Breast epithelium (tissue), 4 donors: ENCODE results near the gene FOXN4. TPM values are rescaled to one million over a fixed set of nuclear protein-coding genes. Genes with fewer than 3 reads are reported as not detected.

ENCODE experiments used
- DNase-seq, 2 donors: peaks; one replicate each; pipeline ENCODE4 v3.0.0-alpha.2; 2019; ENCODE audit warnings: low spot score in 2 of 2
- H3K27ac ChIP-seq, 2 donors: fragments of 200-600 bp; sonication (generic) in 1 of 2; one replicate each; pipeline ENCODE4 v1.5.1; 2016 to 2019; ENCODE audit warnings: mild to moderate bottlenecking in 1 of 2
- H3K27me3 ChIP-seq, 2 donors: fragments of 200-600 bp; sonication (generic) in 1 of 2; one replicate each; pipeline versions ENCODE4 v1.5.1 to v1.6.0; 2017 to 2019; ENCODE audit warnings: control low read depth in 1 of 2, mild to moderate bottlenecking in 1 of 2
- H3K36me3 ChIP-seq: fragments of 200-600 bp; one replicate; pipeline ENCODE4 v1.5.1; 2019
- H3K4me1 ChIP-seq, 2 donors: fragments of 200-600 bp; sonication (generic); one replicate each; pipeline ENCODE4 v1.5.1; 2016 to 2019; ENCODE audit warnings: control low read depth in 1 of 2
- H3K4me3 ChIP-seq, 3 donors: fragments of 200-600 bp; sonication (generic); 1 replicate in 2 of 3; 2 replicates in 1 of 3; pipeline ENCODE4 v1.5.1; 2016 to 2019; ENCODE audit warnings: mild to moderate bottlenecking in 3 of 3, moderate library complexity in 2 of 3
- H3K9me3 ChIP-seq, 2 donors: fragments of 200-600 bp; sonication (generic) in 1 of 2; one replicate each; pipeline ENCODE4 v1.5.1; 2016 to 2019; ENCODE audit warnings: control low read depth in 1 of 2
- CTCF ChIP-seq, 3 donors: fragments of 450-650 bp; IDR thresholded peaks; one replicate each; pipeline ENCODE4 v1.5.1; 2016 to 2017; ENCODE audit warnings: antibody characterized with exemption in 3 of 3, mild to moderate bottlenecking in 3 of 3, moderate library complexity in 3 of 3
- POLR2A ChIP-seq: fragments of 450-650 bp; IDR thresholded peaks from one replicate; pipeline ENCODE4 v1.6.1; 2016; ENCODE audit warnings: antibody characterized with exemption, mild to moderate bottlenecking, moderate library complexity
- POLR2AphosphoS5 ChIP-seq, 3 donors: sonication (generic); formaldehyde crosslinking; IDR thresholded peaks; one replicate each; pipeline ENCODE4 v1.6.1; 2017; ENCODE audit warnings: antibody characterized with exemption in 3 of 3
- intact Hi-C: fragments of 100-400 bp; cut with DNase I; formaldehyde crosslinking; loops from one replicate; pipeline ENCODE4 v1.15.1; 2023; ENCODE audit warnings: low total_unique reads
- total RNA-seq, 3 donors: library from RNA; depleted of rRNA; stranded (reverse); fragments of >200 nt; gene quantifications; one replicate each; pipeline ENCODE4 v1.1.0, GENCODE V29; 2016

The FOXN4 gene
- total RNA-seq, 3 donors from 2014 or later, result not detected

- DNase-seq, result peak in 1 of 2 donors; percentile 68
These were observed 44.8 kb downstream of the FOXN4 start for GRCh38 chr12:109264095-109264942.

GRCh38 chr12:109263439-109263838 is 45.6 kb downstream of the FOXN4 start:
- Histone ChIP-seq H3K9me3 (peaks cover 0 to 6% of the 10 kb centered on the region in 2 donors), H3K27me3 (no peaks in the 10 kb centered on the region), H3K36me3 (peaks cover 23% of the 10 kb centered on the region), H3K4me3 (no peak overlapping the region), H3K4me1 (no peaks in the 10 kb centered on the region), H3K27ac (no peak overlapping the region)
- intact Hi-C loops, result no loop called here
- no peak for DNase-seq
- no peak for TF ChIP-seq CTCF (IDR thresholded peaks at IDR 0.05)
- no peak for TF ChIP-seq POLR2A
- no peak for TF ChIP-seq POLR2AphosphoS5 (IDR thresholded peaks at IDR 0.05)

More at GRCh38 chr12:109264095-109264942, 44.8 kb downstream of the FOXN4 start:
- intact Hi-C loops, result no loop called here
- Histone ChIP-seq H3K9me3 (peaks cover 0 to 6% of the 10 kb centered on the region in 2 donors), H3K36me3 (peaks cover 23% of the 10 kb centered on the region), H3K27ac (no peak overlapping the region), H3K4me1 (no peaks in the 10 kb centered on the region), H3K27me3 (no peaks in the 10 kb centered on the region), H3K4me3 (no peak overlapping the region)
- no peak for TF ChIP-seq POLR2AphosphoS5 (IDR thresholded peaks at IDR 0.05)
- peak in 2 of 3 donors; percentile 45 for TF ChIP-seq CTCF (IDR thresholded peaks at IDR 0.05)

- no peak overlapping the region for H3K27ac ChIP-seq
- H3K36me3 ChIP-seq, result peaks cover 18% of the 10 kb centered on the region
- intact Hi-C loops, result no loop called here
- TF ChIP-seq POLR2AphosphoS5 (IDR thresholded peaks at IDR 0.05) (no peak), CTCF (IDR thresholded peaks at IDR 0.05) (no peak), POLR2A (no peak)
- H3K4me3 ChIP-seq, result no peak overlapping the region
- no peaks in the 10 kb centered on the region for H3K27me3 ChIP-seq
- H3K9me3 ChIP-seq, result peaks cover 0 to 6% of the 10 kb centered on the region in 2 donors
- no peaks in the 10 kb centered on the region for H3K4me1 ChIP-seq
- DNase-seq, result no peak
These were observed 47.1 kb downstream of the FOXN4 start for GRCh38 chr12:109261939-109262338.

GRCh38 chr12:109261087-109261486 is 48.0 kb downstream of the FOXN4 start:
- DNase-seq, result no peak
- Histone ChIP-seq H3K9me3 (peaks cover 0 to 6% of the 10 kb centered on the region in 2 donors), H3K27ac (no peak overlapping the region), H3K27me3 (no peaks in the 10 kb centered on the region), H3K36me3 (peaks cover 18% of the 10 kb centered on the region), H3K4me1 (no peaks in the 10 kb centered on the region), H3K4me3 (no peak overlapping the region)
- no peak for TF ChIP-seq CTCF (IDR thresholded peaks at IDR 0.05)
- no peak for TF ChIP-seq POLR2A
- no peak for TF ChIP-seq POLR2AphosphoS5 (IDR thresholded peaks at IDR 0.05)
- intact Hi-C loops, result no loop called here

- Histone ChIP-seq H3K27ac (no peak overlapping the region), H3K9me3 (peaks cover 0 to 6% of the 10 kb centered on the region in 2 donors), H3K4me3 (no peak overlapping the region), H3K4me1 (no peaks in the 10 kb centered on the region), H3K36me3 (peaks cover 9% of the 10 kb centered on the region), H3K27me3 (no peaks in the 10 kb centered on the region)
- DNase-seq, result no peak
- TF ChIP-seq POLR2AphosphoS5 (IDR thresholded peaks at IDR 0.05), result no peak
- no peak for TF ChIP-seq CTCF (IDR thresholded peaks at IDR 0.05)
- no peak for TF ChIP-seq POLR2A
- intact Hi-C loops, result no loop called here
These were observed 49.6 kb downstream of the FOXN4 start for GRCh38 chr12:109259545-109259895.
